NCI-H1417 (cell line): ENCODE results near the gene ASPSCR1.
A peak's percentile ranks its signal among the peaks of the same experiment; 100 is the strongest.

Source experiments
- DNase-seq, 3 experiments: peaks; one replicate each; lab custom pipeline; 2025; lab: John Stamatoyannopoulos, UW

Gene ASPSCR1

DNA sequence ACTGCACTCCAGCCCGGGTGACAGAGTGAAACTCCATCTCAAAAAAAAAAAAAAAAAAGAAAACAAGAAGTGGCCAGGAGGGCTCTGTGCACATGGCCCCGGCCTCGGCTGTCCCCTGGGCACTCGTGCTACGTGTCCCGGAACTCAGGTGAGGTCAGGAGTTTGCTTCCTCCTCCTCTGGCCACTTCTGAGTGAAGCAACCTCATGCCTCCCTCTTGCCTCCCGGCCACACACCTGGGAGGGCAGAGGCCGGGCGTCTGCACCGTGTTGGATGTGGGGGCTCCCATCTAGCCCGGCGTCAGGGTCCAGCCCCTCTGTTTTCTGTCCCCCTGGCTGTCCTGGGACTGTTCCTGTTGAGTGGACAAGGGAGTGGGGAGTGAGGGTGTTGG is 22.2 kb downstream of the ASPSCR1 start:
- DNase-seq = no peak

- DNase-seq = no peak
Observed at GRCh38 chr17:81999976-82000802, 22.8 kb downstream of the ASPSCR1 start.

- DNase-seq = peak in 1 of 3 experiments; percentile 3
Observed at GRCh38 chr17:82000803-82001570, 23.6 kb downstream of the ASPSCR1 start.

- no peak for DNase-seq
Observed at GRCh38 chr17:82001571-82002056, 24.2 kb downstream of the ASPSCR1 start.

- no peak for DNase-seq
Observed at GRCh38 chr17:82003411-82004381, 26.3 kb downstream of the ASPSCR1 start.

DNA sequence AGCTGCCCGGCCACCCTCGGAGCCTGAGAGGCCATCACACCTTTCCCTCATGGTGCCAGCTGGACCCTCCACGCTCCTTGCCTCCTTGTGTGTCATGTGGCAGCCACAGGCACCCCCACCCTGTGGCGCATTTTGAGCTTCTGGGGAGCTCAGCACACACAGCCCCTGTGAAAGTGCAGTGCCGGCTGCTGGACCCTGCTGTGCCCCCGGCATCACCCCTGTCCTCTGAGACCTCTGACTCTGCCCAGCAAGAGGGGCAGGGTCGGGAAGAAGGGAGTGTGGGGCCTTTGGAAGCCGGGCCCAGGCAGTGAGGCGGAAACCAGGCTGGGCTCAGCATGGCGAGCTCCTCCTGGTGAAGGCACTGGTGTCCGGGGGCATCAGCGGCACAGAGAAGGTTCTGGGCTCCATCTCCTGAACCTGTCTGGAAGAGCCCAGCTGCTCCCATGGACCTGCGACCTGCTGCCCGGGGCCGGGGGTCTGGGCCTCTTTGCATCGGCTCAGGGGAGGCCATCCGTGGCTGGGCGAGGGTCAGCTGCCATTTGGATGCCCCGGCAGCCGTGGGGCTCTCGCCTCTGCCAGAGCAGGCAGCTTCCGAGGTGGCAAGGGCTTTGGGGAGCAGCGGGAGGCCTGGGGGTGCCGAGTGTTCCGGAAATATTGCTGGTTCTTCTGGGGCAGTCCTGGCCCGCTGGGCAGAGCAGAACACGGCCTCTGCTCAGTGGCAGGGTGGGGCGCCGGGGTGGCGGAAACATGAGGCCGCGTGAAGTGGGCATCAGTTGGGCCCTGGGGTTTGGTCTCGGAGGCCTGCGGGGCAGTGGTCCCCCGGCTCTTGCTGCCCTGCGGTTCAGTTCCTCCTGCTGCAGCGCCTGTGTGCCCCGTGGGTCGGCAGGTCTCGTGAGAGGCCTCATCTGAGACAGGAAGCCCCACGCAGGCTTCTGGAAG is 27.4 kb downstream of the ASPSCR1 start:
- no peak for DNase-seq

GRCh38 chr17:82005701-82006348 is 28.4 kb downstream of the ASPSCR1 start:
- DNase-seq = no peak

- no peak for DNase-seq
Observed at GRCh38 chr17:82006468-82007227, 29.2 kb downstream of the ASPSCR1 start.

DNA sequence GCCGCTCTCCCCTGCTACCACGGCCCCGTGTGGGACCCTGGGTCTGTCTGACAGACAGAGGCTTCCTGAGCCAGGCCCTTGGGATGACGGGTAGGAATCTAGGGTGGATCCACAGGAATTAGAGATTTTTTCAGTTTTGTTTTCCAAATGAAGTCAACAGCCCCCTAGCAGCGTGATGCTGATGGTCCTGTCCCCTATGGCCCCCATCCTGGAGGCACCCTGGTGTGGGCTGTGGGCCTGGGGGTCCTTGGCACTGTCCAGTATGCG is 29.7 kb downstream of the ASPSCR1 start:
- no peak for DNase-seq

DNA sequence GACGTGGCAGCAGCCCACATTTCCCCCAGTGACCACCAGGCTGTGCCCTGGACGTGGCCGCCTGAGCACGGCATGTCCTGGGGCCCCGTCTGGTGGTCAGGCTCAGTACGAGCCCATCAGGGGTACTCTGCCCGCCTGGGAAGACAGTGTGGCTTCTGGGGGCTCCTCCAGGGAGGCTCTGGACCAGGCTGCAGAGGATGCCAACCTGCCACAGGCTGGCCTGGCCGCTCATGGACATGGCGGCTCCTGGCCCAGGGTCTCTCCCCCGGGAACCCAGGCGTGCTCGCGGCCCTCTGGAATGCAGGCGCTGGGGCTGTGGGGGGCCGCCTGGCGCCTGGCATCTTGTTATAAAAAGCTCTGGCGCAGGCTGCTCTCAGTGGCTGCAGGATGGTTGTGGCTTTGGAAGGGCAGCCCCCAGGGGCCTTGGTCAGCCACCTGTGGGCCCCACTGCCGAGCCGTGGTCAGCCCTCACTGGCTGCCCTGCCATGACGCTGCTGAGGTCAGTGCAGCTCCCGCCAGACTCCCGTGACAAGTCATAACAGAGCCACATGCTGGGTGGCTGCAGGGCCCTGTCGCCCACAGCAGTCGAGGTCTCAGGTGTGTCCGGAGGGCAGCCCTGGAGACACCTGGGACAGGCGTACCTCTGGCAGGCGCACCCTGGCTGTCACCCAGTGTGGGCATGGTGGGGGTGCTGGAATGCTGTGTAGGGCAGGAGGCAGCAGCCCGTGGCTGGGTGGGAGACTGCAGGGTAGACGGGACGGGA is 30.2 kb downstream of the ASPSCR1 start:
- no peak for DNase-seq

DNA sequence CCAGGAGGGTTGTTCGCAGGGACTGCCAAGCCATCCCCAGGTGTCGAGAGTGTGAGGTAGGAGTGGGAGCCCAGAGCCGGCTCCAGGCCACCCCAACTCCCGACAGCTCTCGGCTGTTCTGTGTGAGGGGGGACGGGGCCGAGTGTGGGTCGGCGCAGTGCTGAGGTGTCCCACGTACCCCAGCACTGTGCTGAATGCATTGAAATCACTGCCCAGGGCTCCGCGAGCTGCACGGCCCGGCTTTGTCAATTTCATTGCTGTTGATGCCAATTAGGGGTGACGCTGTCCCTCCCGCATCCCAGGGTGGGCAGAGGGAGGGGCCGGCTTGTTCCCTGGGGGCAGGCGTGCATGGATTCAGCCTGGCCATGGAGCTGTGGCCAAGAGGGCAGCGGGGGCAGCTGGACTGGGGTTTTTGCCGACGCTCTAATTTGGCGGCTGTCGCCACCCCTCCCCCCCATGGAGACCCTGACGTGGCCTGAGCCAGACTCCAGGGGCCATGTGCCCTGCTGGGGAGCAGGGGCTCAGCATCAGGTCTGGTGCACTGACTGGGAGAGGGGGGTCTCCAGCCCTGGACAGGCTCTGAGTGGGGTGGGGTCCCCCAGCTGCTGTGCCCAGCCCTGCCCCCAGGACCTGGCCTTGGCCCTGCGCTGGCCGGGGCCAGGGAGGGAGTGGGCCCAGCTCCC is 31.0 kb downstream of the ASPSCR1 start:
- no peak for DNase-seq

DNA sequence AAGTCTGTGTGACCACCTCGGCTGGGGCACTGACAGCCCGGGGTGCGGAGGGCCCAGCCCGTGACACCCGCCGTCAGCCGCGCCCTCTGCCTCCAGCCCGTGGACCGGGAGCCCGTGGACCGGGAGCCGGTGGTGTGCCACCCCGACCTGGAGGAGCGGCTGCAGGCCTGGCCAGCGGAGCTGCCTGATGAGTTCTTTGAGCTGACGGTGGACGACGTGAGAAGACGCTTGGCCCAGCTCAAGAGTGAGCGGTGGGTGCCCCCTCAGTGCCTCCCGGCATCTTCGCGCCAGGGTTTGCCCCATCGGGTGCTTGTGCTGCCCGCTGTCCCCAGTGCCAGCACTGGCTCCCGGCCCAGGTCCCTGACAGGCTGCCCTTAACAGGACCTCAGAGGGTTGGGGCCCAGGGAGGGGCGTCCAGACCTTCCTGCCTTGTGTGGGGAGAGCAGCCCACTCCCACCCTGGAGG is 31.5 kb downstream of the ASPSCR1 start:
- no peak for DNase-seq

- no peak for DNase-seq
Observed at GRCh38 chr17:82009413-82009812, 32.0 kb downstream of the ASPSCR1 start.

DNA sequence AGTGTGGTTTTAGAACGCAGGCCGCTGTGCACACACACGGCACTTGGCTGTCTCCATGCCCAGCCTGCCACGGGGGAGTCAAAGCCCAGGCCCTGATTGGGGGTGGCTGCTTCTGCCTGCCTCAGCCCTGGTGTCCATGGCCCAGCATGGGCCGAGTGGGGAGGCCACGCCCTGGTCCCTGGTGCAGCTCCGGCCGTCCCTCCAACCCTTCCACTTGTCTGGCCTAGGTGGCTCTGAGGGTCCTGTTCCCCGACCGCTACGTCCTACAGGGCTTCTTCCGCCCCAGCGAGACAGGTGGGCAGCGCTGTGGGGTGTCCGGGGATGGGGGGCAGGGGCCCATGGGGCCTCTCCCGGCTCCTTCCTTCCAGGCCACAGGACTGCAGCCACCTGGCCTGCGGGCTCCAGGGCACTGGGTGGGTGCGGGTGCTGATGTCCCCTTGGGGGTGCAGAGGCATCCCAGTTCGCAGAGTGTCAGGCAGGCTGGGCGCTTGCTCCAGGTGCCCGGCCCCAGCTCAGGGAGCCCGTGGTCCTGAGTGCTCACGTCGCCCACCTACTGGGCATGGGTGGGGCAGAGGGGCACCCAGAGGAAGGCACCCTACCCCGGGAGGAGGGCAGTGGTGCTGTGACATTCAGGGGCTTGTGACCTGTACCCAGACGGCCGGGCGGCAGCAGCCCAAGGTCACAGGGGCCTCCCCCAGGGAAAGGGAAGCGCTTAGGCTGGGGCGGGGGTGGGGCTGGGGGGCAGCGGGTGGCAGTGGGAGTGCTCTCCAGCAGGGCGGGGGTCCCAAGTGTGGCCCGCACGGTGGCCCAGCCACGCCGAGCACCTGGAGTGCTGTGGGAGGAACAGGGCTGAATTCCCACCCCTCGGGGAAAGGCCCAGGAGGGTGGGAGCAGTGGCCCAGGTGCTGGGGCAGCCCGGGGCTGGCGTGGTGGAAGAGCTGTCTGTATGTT is 33.4 kb downstream of the ASPSCR1 start:
- DNase-seq = no peak

DNA sequence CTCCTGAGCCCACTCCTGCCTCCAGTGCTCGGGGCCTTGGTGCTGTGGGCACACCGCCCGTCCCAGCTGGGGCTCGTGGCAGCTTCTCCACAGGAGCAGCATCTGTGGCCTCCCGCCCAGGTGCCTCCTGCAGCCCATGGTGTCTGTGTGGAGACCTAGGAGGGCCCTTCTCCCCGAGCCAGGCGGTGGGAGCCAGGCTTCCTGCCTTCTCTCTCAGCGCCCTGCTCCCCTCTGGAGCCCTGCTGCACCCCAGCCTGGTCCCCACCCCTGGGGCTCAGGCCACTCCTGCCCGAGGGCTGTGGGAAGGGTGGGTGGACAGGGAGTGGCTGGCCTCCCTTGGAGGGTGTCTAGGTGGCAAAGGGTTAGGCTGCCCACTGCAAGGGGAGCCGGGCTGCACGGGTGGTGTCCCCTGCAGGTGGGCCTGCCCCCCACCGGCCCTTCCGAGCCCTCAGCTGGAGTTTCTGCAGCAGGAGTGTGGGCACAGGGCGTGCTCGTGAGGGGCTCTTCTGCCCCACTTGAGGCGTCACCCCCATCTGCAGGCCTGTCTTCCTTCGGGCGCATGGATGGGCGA is 34.3 kb downstream of the ASPSCR1 start:
- no peak for DNase-seq

DNA sequence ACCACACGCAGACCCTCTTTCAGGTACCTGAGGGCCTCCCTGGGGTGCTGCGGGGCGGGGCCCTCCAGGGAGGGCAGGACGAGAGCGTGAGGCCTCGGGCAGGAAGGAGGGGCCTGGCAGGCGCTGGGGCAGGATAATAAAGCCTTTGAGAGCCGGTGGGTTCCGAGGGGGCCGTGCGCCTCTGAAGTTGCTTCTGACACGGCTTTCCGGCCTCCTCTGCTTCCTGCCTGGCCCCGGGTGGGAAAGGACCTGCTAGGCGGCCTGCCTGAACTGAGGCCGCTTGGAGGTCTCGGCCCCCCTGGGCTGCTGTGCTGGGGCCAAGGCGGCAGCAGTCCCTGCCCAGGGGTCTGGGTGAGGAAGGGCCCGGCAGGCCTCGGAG is 34.8 kb downstream of the ASPSCR1 start:
- peak in 1 of 3 experiments; percentile 37 for DNase-seq
